ENCODE results near the gene POGK. TPM values are rescaled to one million over a fixed set of nuclear protein-coding genes. Genes with fewer than 3 reads are reported as not detected.

The POGK gene
- 15.6 and 18.1 TPM in 2 replicates for total RNA-seq

GRCh38 chr1:166838766-166839599 lies at the start of gene POGK:
Gene POGK (plus strand): TSS chr1:166839475. CDS start chr1:166840957, 1,482 bp downstream.

GRCh38 chr1:166875734-166876539 lies 36.7 kb downstream of the POGK start, which contains the start of gene TADA1:
Gene TADA1 (minus strand): TSS chr1:166876264. CDS start chr1:166876233, 31 bp downstream.

Other genes starting within 250 kb of the POGK start
- 8.4 and 9.7 TPM in 2 replicates for gene TADA1, start 36.8 kb downstream of the POGK start, total RNA-seq
- gene ILDR2, start 136.1 kb downstream of the POGK start, total RNA-seq, result under 0.01 TPM in 2 replicates
- gene MAEL, start 149.8 kb downstream of the POGK start, total RNA-seq, result under 0.01 TPM in 1 of 2 replicates, not detected in the other

All from smooth muscle cell of bladder (primary cell).